Ovary (tissue), 3 donors: Measurements from ENCODE around the gene ACOT8.

ENCODE experiments used
- EP300 ChIP-seq: sonication (generic); formaldehyde crosslinking; IDR thresholded peaks from one replicate; pipeline ENCODE4 v1.6.1; 2017; ENCODE audit warnings: antibody characterized with exemption
- TF ChIP-seq, protein P1 (sequence below), 3 donors: fragments of 450-650 bp in 2 of 3; fragments of 200-600 bp in 1 of 3; IDR thresholded peaks; one replicate each; pipeline versions ENCODE4 v1.5.1 to v1.8.0; 2016 to 2022; ENCODE audit warnings: antibody characterized with exemption in 3 of 3, mild to moderate bottlenecking in 1 of 3
- donor health status: DM: no; HTN: no; CAD: no.

DNA sequence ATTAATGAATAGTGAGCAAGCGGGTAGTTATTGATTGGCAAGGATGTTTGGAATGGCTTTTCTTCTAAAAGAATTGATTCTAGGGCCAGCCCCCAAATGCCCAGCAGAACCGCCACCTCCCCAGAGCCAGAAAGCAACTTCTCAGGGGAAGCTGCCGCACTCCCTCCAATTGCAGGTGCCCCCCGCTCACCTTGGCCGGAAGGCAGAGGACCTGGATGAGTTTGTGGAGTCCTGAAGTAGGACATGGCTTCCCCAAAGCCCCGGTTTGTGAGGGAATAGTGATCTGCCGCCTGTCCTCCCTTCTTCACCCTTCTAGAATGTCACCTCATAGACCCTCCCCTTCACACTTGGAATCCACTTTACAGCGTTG, 30.1 kb upstream of the ACOT8 start, which contains the start of gene SPATA25:
- TF ChIP-seq, protein P1, sequence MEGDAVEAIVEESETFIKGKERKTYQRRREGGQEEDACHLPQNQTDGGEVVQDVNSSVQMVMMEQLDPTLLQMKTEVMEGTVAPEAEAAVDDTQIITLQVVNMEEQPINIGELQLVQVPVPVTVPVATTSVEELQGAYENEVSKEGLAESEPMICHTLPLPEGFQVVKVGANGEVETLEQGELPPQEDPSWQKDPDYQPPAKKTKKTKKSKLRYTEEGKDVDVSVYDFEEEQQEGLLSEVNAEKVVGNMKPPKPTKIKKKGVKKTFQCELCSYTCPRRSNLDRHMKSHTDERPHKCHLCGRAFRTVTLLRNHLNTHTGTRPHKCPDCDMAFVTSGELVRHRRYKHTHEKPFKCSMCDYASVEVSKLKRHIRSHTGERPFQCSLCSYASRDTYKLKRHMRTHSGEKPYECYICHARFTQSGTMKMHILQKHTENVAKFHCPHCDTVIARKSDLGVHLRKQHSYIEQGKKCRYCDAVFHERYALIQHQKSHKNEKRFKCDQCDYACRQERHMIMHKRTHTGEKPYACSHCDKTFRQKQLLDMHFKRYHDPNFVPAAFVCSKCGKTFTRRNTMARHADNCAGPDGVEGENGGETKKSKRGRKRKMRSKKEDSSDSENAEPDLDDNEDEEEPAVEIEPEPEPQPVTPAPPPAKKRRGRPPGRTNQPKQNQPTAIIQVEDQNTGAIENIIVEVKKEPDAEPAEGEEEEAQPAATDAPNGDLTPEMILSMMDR (IDR thresholded peaks at IDR 0.05): no peak
- no peak for TF ChIP-seq EP300
